GM18499 (cell line): ENCODE measurements around the gene NAA50.

Experiments used
- ATAC-seq: cut with Tn5 transposase; IDR thresholded peaks from one replicate; pipeline ENCODE4 v1.9.1; 2021; ENCODE audit warnings: moderate number of reproducible peaks; ENCODE audit not compliant: insufficient read depth, unreplicated experiment

Gene NAA50

GRCh38 chr3:113695431-113695785 lies 50.6 kb downstream of the NAA50 start:
- no peak for ATAC-seq

DNA sequence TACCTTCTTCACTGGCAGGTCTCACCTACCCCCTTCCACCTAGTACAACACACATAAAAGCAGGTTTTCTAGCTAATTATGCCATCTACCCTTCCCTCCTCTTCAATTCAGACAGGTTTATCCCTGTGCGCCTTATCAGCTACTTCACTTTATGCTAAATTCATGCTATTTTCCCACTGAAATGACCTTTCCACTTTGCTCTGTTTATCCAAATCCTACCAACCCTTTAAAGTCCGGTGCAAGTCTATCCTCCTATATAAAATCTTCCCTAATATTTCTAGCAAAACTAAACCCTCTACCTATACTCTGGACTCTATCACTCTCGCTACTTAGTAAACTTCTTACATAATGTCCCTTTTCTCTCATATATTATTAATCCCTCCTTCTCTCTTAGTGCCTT lies 55.6 kb downstream of the NAA50 start:
- no peak for ATAC-seq

DNA sequence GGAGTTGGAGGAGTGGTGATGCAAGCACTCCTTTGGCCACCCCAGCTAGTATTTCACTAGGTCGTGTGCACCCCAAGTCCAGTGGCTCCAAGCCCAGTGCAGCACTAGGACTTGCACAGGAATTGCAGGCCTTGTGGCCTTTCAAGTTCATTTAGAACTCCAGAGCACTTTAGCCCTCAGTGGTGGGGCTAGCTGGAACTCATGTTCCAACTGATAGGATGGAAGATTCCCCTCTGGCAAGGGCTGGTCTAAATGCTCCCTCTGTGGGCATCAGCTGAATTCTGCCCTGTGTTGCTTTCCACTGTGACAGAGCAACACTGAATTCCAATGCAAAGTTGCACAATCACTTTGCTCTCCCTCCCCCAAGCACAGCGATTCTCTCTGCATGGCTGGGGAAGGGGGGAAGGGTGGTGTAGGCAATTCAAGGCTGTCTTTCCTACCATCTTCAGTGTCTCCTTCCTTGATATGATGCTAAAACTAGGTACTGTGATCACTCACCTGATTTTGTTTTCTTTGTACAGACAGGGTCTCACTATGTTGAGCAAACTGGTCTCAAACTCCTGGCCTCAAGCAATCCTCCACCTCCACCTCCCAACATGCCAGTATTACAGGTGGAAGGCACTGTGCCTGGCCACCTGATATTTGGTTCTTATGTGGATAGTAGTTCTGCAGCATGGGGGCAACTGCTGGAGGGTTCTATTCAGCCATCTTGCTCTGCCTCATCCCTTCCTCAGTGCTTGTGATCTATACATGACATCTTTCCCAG lies 59.9 kb downstream of the NAA50 start:
- no peak for ATAC-seq

GRCh38 chr3:113685124-113685523 lies 60.9 kb downstream of the NAA50 start:
- no peak for ATAC-seq

DNA sequence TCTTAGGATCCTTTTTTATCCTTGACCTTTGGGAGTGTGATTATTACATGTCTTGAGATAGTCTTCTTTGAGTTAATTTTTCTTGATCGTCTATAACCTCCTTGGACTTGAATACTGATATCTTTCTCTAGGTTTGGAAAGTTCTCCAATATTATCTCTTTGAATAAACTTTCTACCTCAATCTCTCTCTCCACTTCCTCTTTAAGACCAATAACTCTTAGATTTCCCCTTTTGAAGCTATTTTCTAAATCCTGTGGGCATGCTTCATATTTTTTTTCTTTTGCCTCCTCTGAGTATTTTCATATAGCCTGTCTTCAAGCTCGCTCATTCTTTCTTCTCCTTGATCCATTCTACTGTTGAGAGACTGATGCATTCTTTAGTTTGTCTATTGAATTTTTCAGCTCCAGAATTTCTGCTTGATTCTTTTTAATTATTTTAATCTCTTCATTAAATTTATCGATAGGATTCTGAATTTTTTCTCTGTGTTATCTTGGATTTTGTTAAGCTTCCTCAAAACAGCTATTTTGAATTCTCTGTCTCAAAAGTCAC lies 61.7 kb downstream of the NAA50 start:
- ATAC-seq: no peak

GRCh38 chr3:113678773-113679172 lies 67.3 kb downstream of the NAA50 start:
- no peak for ATAC-seq

DNA sequence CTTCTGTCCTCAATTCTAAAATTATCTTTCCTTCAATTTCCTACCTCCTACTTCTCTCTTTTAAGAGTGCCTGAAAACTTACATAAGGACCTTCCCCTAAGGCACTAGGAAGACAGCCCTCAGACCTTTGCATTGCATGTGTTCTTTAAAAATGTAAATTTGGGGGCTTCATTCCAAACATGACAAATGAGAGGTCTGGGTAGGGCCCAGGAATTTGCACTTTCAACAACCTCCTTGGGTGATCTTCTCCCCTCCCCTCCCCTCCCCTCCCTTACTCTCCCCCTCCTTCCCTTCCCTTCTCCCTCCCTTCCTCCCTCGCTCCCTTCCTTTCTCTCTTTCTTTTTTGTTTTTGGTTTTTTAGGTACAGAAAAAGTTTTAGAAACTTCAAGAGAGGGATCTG lies 68.3 kb downstream of the NAA50 start:
- ATAC-seq: no peak

- ATAC-seq: no peak
These were observed 69.8 kb downstream of the NAA50 start for GRCh38 chr3:113676261-113676660.

- ATAC-seq: no peak
These were observed 72.5 kb downstream of the NAA50 start for GRCh38 chr3:113673593-113673992.

DNA sequence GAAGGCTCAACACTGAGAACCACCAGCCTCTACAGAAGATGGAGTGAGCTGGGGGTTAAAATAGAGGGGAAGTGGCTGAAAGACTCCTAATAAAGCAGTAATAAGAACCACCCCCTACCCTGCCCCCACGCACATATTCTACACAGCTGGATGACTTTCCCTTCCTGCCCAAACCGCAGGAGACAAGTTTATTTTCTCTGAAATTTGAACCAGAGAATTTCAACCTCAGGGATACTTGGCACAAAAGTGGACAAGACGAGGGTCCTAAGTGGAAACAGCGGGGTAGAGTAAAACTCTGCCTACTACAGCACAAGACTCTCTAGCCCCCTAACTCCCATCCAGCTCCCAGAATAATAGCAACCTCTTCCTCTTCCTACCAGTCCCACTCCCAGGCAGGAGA lies 78.0 kb downstream of the NAA50 start:
- no peak for ATAC-seq
